ENCODE results near the gene CDH15. TPM values are rescaled to one million over a fixed set of nuclear protein-coding genes. Genes with fewer than 3 reads are reported as not detected.

CDH15 gene
- total RNA-seq, 2 donors from 2014 or later = 0.64 to 2.7 TPM

GRCh38 chr16:89172528-89173173 is 1.1 kb downstream of the CDH15 start:
- Histone ChIP-seq H3K4me3 (no peak overlapping the region), H3K27me3 (replicated peaks; ENCODE audit: insufficient read depth) (no peaks in the 10 kb centered on the region), H3K4me1 (replicated peaks) (no peaks in the 10 kb centered on the region), H3K36me3 (no peaks in the 10 kb centered on the region), H3K9me3 (no peaks in the 10 kb centered on the region), H3K27ac (no peak overlapping the region)
- 64% methylated on average over 13 of the region's 13 CpGs for WGBS
- DNase-seq (ENCODE audit: low spot score) = no peak
- no peak for TF ChIP-seq CTCF (IDR thresholded peaks at IDR 0.05)
- TF ChIP-seq POLR2AphosphoS5 (IDR thresholded peaks at IDR 0.05) = no peak
- TF ChIP-seq POLR2A (IDR thresholded peaks at IDR 0.05) = no peak
- intact Hi-C loops (cut with DNase I) = loop anchor here (10.0 kb wide), 1 partner anchor 438 kb away; no protein-coding TSS in a partner anchor

GRCh38 chr16:89173174-89173921 is 1.8 kb downstream of the CDH15 start:
- DNase-seq (ENCODE audit: low spot score) = no peak
- whole genome bisulfite sequencing = 71% methylated on average over 10 of the region's 11 CpGs
- intact Hi-C loops (cut with DNase I) = loop anchor here (10.0 kb wide), 1 partner anchor 439 kb away; no protein-coding TSS in a partner anchor
- Histone ChIP-seq H3K4me1 (replicated peaks) (no peaks in the 10 kb centered on the region), H3K9me3 (no peaks in the 10 kb centered on the region), H3K27ac (no peak overlapping the region), H3K27me3 (replicated peaks; ENCODE audit: insufficient read depth) (no peaks in the 10 kb centered on the region), H3K4me3 (no peak overlapping the region), H3K36me3 (no peaks in the 10 kb centered on the region)
- TF ChIP-seq POLR2AphosphoS5 (IDR thresholded peaks at IDR 0.05) = no peak

- DNase-seq (ENCODE audit: low spot score) = no peak
- H3K4me3 ChIP-seq = no peak overlapping the region
- no peak overlapping the region for H3K27ac ChIP-seq
- no peaks in the 10 kb centered on the region for H3K9me3 ChIP-seq
- WGBS = 74% methylated on average over 23 of the region's 23 CpGs
- H3K27me3 ChIP-seq (replicated peaks; ENCODE audit: insufficient read depth) = no peaks in the 10 kb centered on the region
- intact Hi-C loops (cut with DNase I) = loop anchor here (10.0 kb wide), 1 partner anchor 439 kb away; no protein-coding TSS in a partner anchor
- no peaks in the 10 kb centered on the region for H3K36me3 ChIP-seq
- H3K4me1 ChIP-seq (replicated peaks) = no peaks in the 10 kb centered on the region
- TF ChIP-seq POLR2AphosphoS5 (IDR thresholded peaks at IDR 0.05) (no peak), CTCF (IDR thresholded peaks at IDR 0.05) (no peak), POLR2A (IDR thresholded peaks at IDR 0.05) (no peak)
Observed at GRCh38 chr16:89174055-89174827, 2.7 kb downstream of the CDH15 start.

- Histone ChIP-seq H3K27me3 (replicated peaks; ENCODE audit: insufficient read depth) (no peaks in the 10 kb centered on the region), H3K36me3 (no peaks in the 10 kb centered on the region), H3K9me3 (no peaks in the 10 kb centered on the region), H3K4me1 (replicated peaks) (no peaks in the 10 kb centered on the region), H3K4me3 (no peak overlapping the region), H3K27ac (no peak overlapping the region)
- DNase-seq (ENCODE audit: low spot score) = no peak
- 91% methylated on average over 14 of the region's 14 CpGs for WGBS
- intact Hi-C loops (cut with DNase I) = loop anchor here (10.0 kb wide), 1 partner anchor 440 kb away; no protein-coding TSS in a partner anchor
- TF ChIP-seq CTCF (IDR thresholded peaks at IDR 0.05) (no peak), POLR2AphosphoS5 (IDR thresholded peaks at IDR 0.05) (no peak), POLR2A (IDR thresholded peaks at IDR 0.05) (no peak)
Observed at GRCh38 chr16:89174877-89175276, 3.3 kb downstream of the CDH15 start.
